SK-N-SH (cell line): ENCODE data around the gene KRTAP16-1.

Experiments used
- CHD2 ChIP-seq: fragments of 150-350 bp; IDR thresholded peaks from 2 replicates; pipeline ENCODE4 v1.6.1; 2018; ENCODE audit warnings: low read length; ENCODE audit not compliant: partially characterized antibody
- CTCF ChIP-seq: fragments of 200-600 bp; sonication (generic); IDR thresholded peaks from 2 replicates; pipeline ENCODE4 v1.6.1; 2017; ENCODE audit warnings: antibody characterized with exemption, mild to moderate bottlenecking, moderate library complexity
- EZH2phosphoT487 ChIP-seq: fragments of 200-600 bp; sonication (generic); IDR thresholded peaks from 2 replicates; pipeline ENCODE4 v1.6.1; 2017; ENCODE audit warnings: low read depth, mixed run types, mild to moderate bottlenecking, antibody characterized with exemption, moderate library complexity, borderline replicate concordance
- NFIC ChIP-seq: IDR thresholded peaks from 2 replicates; pipeline ENCODE4 v1.4.0; 2012; ENCODE audit warnings: borderline replicate concordance
- RCOR1 ChIP-seq: fragments of 150-350 bp; IDR thresholded peaks from 2 replicates; pipeline ENCODE4 v1.6.1; 2017; ENCODE audit warnings: antibody characterized with exemption, low read length
- REST ChIP-seq: IDR thresholded peaks from 2 replicates; pipeline ENCODE4 v1.6.1; 2012; ENCODE audit warnings: mild to moderate bottlenecking, low read depth, low read length, moderate library complexity
- USF1 ChIP-seq: IDR thresholded peaks from 2 replicates; pipeline ENCODE4 v1.4.0; 2012; ENCODE audit warnings: low read depth, borderline replicate concordance
- USF2 ChIP-seq: fragments of 150-350 bp; IDR thresholded peaks from 2 replicates; pipeline ENCODE4 v1.6.1; 2017; ENCODE audit warnings: antibody characterized with exemption, low read length, low read depth, borderline replicate concordance

- TF ChIP-seq CTCF, result no peak
- TF ChIP-seq USF1, result no peak
- no peak for TF ChIP-seq REST
- no peak for TF ChIP-seq CHD2
- no peak for TF ChIP-seq USF2
- no peak for TF ChIP-seq EZH2phosphoT487
- TF ChIP-seq NFIC, result no peak
- no peak for TF ChIP-seq RCOR1
Measured at GRCh38 chr17:41307647-41308046, 1.5 kb downstream of the KRTAP16-1 start.
